ENCODE data around the gene VCX. TPM values are rescaled to one million over a fixed set of nuclear protein-coding genes. Genes with fewer than 3 reads are reported as not detected.
"Not testable (repeated sequence)": the region's sequence is repeated elsewhere in the genome, so short reads cannot be mapped to it uniquely, and the experiment has no call there.

VCX gene
- not detected for total RNA-seq

- DNase-seq: not testable (repeated sequence)
Observed at GRCh38 chrX:7842871-7843270, at the start of gene VCX. Gene VCX (plus strand): TSS chrX:7843171. CDS start chrX:7843204, 33 bp downstream.

GRCh38 chrX:7798327-7798726 is 44.6 kb upstream of the VCX start:
- no peak for DNase-seq

- DNase-seq: no peak
Observed at GRCh38 chrX:7801711-7802110, 41.3 kb upstream of the VCX start.

GRCh38 chrX:7815166-7815805 is 27.7 kb upstream of the VCX start:
- no peak for DNase-seq

GRCh38 chrX:7828594-7828993 is 14.4 kb upstream of the VCX start:
- no peak for DNase-seq

- DNase-seq: no peak
Observed at GRCh38 chrX:7841084-7841805, 1.7 kb upstream of the VCX start.

GRCh38 chrX:7852166-7852565 is 9.2 kb downstream of the VCX start:
- no peak for DNase-seq

GRCh38 chrX:7872042-7872441 is 29.1 kb downstream of the VCX start:
- DNase-seq: no peak

- DNase-seq: no peak
Observed at GRCh38 chrX:7876957-7877356, 34.0 kb downstream of the VCX start.

GRCh38 chrX:7889135-7889534 is 46.2 kb downstream of the VCX start:
- DNase-seq: no peak

GRCh38 chrX:7889680-7890079 is 46.7 kb downstream of the VCX start:
- no peak for DNase-seq

GRCh38 chrX:7891928-7892327 is 49.0 kb downstream of the VCX start:
- DNase-seq: no peak

Other genes with a start within 250 kb of the VCX start
- gene PNPLA4, start 84.2 kb downstream of the VCX start, total RNA-seq: 9.8 TPM